Fibroblast of skin of right biceps (primary cell): ENCODE measurements around the gene ABHD17A.

Experiments used
- DNase-seq: peaks from one replicate; pipeline ENCODE4 v3.0.0-alpha.2; 2013

The ABHD17A gene

GRCh38 chr19:1863328-1863637 is 22.0 kb downstream of the ABHD17A start, which contains the start of gene KLF16:
KLF16 (minus strand) TSS chr19:1863579; CDS start chr19:1863497, 82 bp downstream.
- no peak for DNase-seq

- peak; percentile 39 for DNase-seq
Measured at GRCh38 chr19:1862424-1863327, 22.6 kb downstream of the ABHD17A start.

- DNase-seq = no peak
Measured at GRCh38 chr19:1862068-1862423, 23.2 kb downstream of the ABHD17A start.

- no peak for DNase-seq
Measured at GRCh38 chr19:1861599-1862031, 23.7 kb downstream of the ABHD17A start.

GRCh38 chr19:1860821-1861598 is 24.3 kb downstream of the ABHD17A start:
- no peak for DNase-seq

GRCh38 chr19:1860042-1860775 is 25.1 kb downstream of the ABHD17A start:
- peak; percentile 77 for DNase-seq

GRCh38 chr19:1859331-1859781 is 25.9 kb downstream of the ABHD17A start:
- DNase-seq = no peak

GRCh38 chr19:1858412-1859081 is 26.7 kb downstream of the ABHD17A start:
- no peak for DNase-seq

- DNase-seq = no peak
Measured at GRCh38 chr19:1857648-1858326, 27.5 kb downstream of the ABHD17A start.

- peak; percentile 68 for DNase-seq
Measured at GRCh38 chr19:1856698-1857603, 28.3 kb downstream of the ABHD17A start.

- DNase-seq = no peak
Measured at GRCh38 chr19:1856345-1856697, 29.0 kb downstream of the ABHD17A start.

GRCh38 chr19:1855828-1856255 is 29.5 kb downstream of the ABHD17A start:
- no peak for DNase-seq

GRCh38 chr19:1855040-1855827 is 30.1 kb downstream of the ABHD17A start:
- peak; percentile 89 for DNase-seq

- DNase-seq = no peak
Measured at GRCh38 chr19:1854542-1855039, 30.7 kb downstream of the ABHD17A start.

- no peak for DNase-seq
Measured at GRCh38 chr19:1854039-1854541, 31.2 kb downstream of the ABHD17A start.

- DNase-seq = peak; percentile 77
Measured at GRCh38 chr19:1853295-1854038, 31.8 kb downstream of the ABHD17A start.

GRCh38 chr19:1852581-1853128 is 32.6 kb downstream of the ABHD17A start:
- no peak for DNase-seq
